ENCODE results near the gene GARIN5A.

- TF ChIP-seq CTCF (IDR thresholded peaks at IDR 0.05), result no peak
- TF ChIP-seq POLR2A (IDR thresholded peaks at IDR 0.05), result no peak
Measured at GRCh38 chr19:50516456-50516855, 39.8 kb upstream of the GARIN5A start.

Measured in uterus (tissue), 2 donors.